MM.1S (cell line): ENCODE data around the gene PCDHGA7.

Source experiments
- EZH2 ChIP-seq: fragments of 300-600 bp; sonication (generic); optimal IDR thresholded peaks from 2 replicates; pipeline ENCODE3; 2017; ENCODE audit warnings: low read depth, mild to moderate bottlenecking, antibody characterized with exemption, low read length, mixed read lengths
- TF ChIP-seq, protein P1 (sequence below): fragments of 300-600 bp; sonication (generic); IDR thresholded peaks from 2 replicates; pipeline ENCODE4 v1.5.1; 2016; ENCODE audit warnings: antibody characterized with exemption, low read length, mixed read lengths

GRCh38 chr5:141392429-141393198, 10.1 kb downstream of the PCDHGA7 start, which contains the start of gene PCDHGA8:
- TF ChIP-seq, protein P1, sequence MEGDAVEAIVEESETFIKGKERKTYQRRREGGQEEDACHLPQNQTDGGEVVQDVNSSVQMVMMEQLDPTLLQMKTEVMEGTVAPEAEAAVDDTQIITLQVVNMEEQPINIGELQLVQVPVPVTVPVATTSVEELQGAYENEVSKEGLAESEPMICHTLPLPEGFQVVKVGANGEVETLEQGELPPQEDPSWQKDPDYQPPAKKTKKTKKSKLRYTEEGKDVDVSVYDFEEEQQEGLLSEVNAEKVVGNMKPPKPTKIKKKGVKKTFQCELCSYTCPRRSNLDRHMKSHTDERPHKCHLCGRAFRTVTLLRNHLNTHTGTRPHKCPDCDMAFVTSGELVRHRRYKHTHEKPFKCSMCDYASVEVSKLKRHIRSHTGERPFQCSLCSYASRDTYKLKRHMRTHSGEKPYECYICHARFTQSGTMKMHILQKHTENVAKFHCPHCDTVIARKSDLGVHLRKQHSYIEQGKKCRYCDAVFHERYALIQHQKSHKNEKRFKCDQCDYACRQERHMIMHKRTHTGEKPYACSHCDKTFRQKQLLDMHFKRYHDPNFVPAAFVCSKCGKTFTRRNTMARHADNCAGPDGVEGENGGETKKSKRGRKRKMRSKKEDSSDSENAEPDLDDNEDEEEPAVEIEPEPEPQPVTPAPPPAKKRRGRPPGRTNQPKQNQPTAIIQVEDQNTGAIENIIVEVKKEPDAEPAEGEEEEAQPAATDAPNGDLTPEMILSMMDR, result peak; percentile 52
- no peak for TF ChIP-seq EZH2
